Left hindlimb (tissue), 1 donor: ENCODE measurements around the gene TUT1.
"Not testable (repeated sequence)": the region's sequence is repeated elsewhere in the genome, so short reads cannot be mapped to it uniquely, and the experiment has no call there.

ENCODE experiments used
- DNase-seq: peaks from one replicate; pipeline ENCODE4 v3.0.0-alpha.2; 2018

TUT1 gene

DNA sequence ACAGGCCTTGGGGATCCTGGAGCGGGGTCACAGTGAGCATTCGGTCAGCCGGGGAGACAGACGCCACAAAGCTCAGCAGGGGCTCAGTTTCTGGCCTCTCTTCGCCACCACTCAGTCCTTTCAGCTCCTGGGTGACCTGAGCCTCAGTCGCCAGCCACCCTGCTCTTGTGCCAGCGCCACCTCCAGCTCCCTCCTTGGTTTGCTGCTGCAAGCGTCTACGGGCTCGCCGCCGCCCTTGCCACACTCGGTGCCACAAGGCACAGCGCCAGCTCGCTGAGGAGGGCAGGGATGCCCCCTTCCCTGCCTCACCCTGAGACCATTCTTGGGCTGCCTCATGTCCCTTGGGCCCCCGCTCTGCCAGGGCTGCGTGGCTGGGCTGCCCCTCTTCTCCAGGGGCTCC is 16.2 kb downstream of the TUT1 start:
- no peak for DNase-seq

GRCh38 chr11:62574363-62575071 is 16.8 kb downstream of the TUT1 start:
- DNase-seq = peak; percentile 69

DNA sequence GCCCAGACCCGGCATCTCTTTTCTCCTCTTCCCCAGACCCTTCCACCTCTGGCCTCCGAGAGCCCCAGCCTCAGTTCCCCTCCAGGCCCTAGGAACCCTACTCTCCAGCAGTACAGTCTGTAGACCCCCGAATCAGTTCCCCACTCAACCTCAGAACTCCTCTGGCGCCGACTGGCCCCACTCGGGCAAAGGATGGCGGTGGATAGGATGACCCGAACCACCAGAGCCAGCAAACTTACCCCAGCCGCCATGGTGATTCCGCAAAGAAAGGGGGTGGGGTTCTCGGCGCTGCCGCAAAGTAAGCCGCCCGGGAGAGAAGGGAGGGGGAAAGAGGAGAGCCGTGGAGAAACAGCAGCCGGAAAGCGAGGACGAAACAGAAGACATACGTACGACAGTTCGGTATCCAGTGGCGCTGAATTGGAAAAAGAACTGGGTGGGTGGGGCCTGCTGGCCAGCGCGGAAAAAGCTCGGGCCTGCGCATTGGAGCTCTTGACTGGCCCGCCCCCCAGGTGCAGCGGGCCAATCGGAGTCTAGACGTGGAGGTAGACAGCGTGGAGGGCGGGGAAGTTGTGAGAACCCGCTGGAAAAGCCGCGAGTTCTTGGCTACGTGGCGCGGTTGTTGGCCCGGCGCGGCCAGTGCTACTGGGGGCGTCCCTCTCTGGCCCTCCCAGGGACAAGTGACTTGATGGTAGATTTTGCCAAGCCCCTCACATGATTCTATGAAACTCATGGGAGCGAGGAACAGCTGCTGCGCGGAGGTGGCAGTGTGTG is 17.5 kb downstream of the TUT1 start, which contains the start of gene EEF1G:
TSS of gene EEF1G (minus strand) at position 300 of the 771 bp plus-strand sequence. CDS start at position 251, 49 bp downstream.
- DNase-seq = peak; percentile 100

- no peak for DNase-seq
Measured at GRCh38 chr11:62573006-62573591, 18.2 kb downstream of the TUT1 start.

GRCh38 chr11:62572431-62572830 is 18.9 kb downstream of the TUT1 start:
- no peak for DNase-seq

DNA sequence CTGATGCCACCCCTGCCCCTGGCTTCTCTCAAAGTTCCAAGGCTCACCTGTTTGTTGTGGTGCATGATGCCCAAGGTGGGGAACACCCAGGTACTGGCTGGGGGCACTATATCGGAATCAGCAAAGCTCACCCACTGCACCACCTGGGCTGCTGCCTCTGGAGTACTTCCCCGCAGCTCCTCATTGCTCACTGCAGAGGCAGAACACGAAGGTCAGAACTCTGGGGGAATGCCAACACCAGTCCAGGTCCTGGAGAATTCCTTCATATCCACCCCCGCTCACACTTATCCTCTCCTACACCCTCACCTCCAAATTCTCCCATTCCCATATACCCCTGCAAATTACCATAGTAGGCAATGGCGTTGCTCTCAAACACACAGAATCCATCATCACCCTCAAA is 19.8 kb downstream of the TUT1 start:
- not testable (repeated sequence) for DNase-seq

GRCh38 chr11:62570903-62571302 is 20.4 kb downstream of the TUT1 start:
- DNase-seq = not testable (repeated sequence)

GRCh38 chr11:62569611-62570010 is 21.7 kb downstream of the TUT1 start:
- no peak for DNase-seq

- no peak for DNase-seq
Measured at GRCh38 chr11:62567018-62567633, 24.2 kb downstream of the TUT1 start.

DNA sequence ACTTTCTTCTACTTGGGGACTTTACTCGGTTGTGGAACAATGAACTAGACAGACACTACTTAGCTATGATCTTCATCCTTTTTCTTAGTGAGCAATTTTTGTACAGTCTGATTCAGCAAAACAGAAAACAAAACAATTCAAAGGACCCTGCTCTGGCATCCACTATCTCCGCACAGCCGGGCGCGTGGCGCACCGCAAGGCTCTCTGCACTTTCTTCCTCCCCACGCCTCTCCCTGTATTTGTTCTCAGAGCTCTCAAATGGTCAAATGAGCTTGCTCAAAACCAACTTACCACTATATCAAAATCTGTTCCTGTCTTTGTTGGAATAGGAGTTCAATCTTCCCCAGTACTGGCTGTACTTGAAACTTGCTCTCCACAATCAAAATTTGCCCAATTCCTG is 25.1 kb downstream of the TUT1 start:
- no peak for DNase-seq

- DNase-seq = no peak
Measured at GRCh38 chr11:62565100-62565802, 26.1 kb downstream of the TUT1 start.

- not testable (repeated sequence) for DNase-seq
Measured at GRCh38 chr11:62561677-62562230, 29.6 kb downstream of the TUT1 start.

DNA sequence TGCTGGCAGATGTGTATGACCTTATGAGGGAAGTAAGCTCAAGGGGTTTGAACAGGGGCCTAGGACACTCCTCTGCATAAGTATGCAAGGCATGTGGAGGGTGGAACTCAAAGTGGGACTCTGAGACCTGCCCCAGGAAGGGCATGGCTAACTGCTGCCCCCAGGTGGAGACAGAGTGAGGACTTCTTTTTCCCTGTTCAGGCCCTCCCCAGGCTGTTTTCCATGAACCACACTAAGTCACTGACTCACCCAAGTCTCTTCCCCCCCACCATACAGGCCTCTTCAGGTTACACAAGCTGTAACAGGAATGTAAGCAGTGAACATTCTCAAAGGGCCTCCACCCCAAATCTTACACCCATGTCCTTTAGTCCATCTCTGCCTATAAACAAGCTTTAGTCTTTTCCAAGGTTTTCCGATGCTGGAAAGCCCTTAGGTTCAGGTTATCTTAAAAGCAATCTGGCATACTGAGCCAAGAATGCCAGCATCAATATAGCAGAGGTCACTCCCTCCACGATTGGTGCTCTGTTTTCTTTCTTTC is 30.7 kb downstream of the TUT1 start:
- DNase-seq = peak; percentile 80

DNA sequence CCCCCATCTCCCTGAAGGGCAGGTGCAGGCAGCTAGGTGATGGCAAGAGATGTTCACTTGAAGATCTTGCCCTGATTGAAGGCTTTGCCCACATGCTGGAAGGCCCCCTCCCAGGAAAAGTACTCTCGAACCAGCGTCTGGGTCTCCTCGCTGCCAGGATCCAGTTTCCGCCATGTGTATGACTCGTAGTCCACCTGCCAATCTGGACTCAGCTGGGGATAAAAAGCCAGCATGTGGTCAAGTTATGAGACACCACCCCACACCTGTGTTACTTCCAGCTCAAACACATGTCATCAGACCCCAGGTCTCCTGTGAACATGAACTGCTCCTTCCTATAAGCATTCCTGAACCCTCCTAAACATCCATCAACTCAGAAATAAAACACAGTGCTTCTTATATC is 31.7 kb downstream of the TUT1 start:
- not testable (repeated sequence) for DNase-seq

GRCh38 chr11:62559204-62559603 is 32.1 kb downstream of the TUT1 start:
- DNase-seq = no peak

DNA sequence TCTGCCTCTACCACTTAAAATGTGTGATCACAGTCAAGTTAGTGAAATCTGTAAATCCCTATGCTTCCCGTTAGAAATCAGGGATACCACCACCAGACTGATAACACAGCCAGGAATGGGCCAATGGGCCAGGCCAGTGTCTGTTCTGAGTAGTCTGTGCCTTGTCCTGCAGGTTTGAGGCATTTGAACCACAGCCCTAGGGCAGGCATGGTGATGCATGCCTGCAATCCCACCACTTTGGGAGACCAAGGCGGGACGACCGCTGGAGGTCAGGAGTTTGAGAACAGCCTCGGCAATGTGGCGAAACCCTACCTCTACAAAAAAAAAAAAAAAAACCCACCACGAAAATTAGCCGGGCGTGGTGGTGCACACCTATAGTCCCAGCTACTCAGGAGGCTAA is 32.7 kb downstream of the TUT1 start:
- no peak for DNase-seq

- DNase-seq = no peak
Measured at GRCh38 chr11:62556875-62557631, 34.3 kb downstream of the TUT1 start.

- DNase-seq = peak; percentile 90
Measured at GRCh38 chr11:62556108-62556874, 35.0 kb downstream of the TUT1 start.

- peak; percentile 65 for DNase-seq
Measured at GRCh38 chr11:62555464-62556107, 35.7 kb downstream of the TUT1 start.
